Measurements from ENCODE around the gene RCAN2. TPM values are rescaled to one million over a fixed set of nuclear protein-coding genes. Genes with fewer than 3 reads are reported as not detected.

Gene RCAN2
- total RNA-seq, 1 experiment from 2014 or later = 0.05 TPM

GRCh38 chr6:46422619-46423018 is 68.6 kb downstream of the RCAN2 start:
- CTCF ChIA-PET = interaction anchor here (1.0 kb wide), 1 partner anchor 232 kb away, joined by 3 read pairs; no protein-coding TSS in a partner anchor
- BruUV-seq (replicated peaks) = no TSS peak
- TF ChIP-seq TCF7L2 (IDR thresholded peaks at IDR 0.05; ENCODE audit: low read depth, low read length) (no peak), POLR2AphosphoS5 (IDR thresholded peaks at IDR 0.05; ENCODE audit: low read depth, low read length) (no peak), REST (IDR thresholded peaks at IDR 0.05; ENCODE audit: insufficient read depth in 1 of 2, low read depth in 2 of 2, low read length in 1 of 2) (no peak)
- Histone ChIP-seq H3K36me3 (ENCODE audit: control insufficient read depth, insufficient read depth, low read length) (no peaks in the 10 kb centered on the region), H3K4me3 (ENCODE audit: low read depth in 2 of 2, low read length in 2 of 2) (no peak overlapping the region), H3K9me3 (ENCODE audit: control insufficient read depth, insufficient read depth, low read depth, low read length) (no peaks in the 10 kb centered on the region), H3K27ac (ENCODE audit: low read length) (no peak overlapping the region), H3K27me3 (ENCODE audit: control insufficient read depth, insufficient read depth, low read length) (no peaks in the 10 kb centered on the region; the same call in 1 of the 2 replicates), H3K4me1 (ENCODE audit: control insufficient read depth, insufficient read depth, low read length) (no peaks in the 10 kb centered on the region)
- POLR2A ChIA-PET = no interaction called here
- in situ Hi-C loops (cut with HindIII; ENCODE audit: low pct_unique_long_range_greater_than_20kb, low sequenced_read_pairs) = no loop called here
- no peak for ATAC-seq
- DNase-seq (ENCODE audit: low read depth, low spot score) = no peak
- intact Hi-C loops (cut with micrococcal nuclease; ENCODE audit: unreplicated experiment) = no loop called here

GRCh38 chr6:46421939-46422338 is 69.3 kb downstream of the RCAN2 start:
- BruUV-seq (replicated peaks) = no TSS peak
- no peak overlapping the region for H3K27ac ChIP-seq (ENCODE audit: low read length)
- H3K9me3 ChIP-seq (ENCODE audit: control insufficient read depth, insufficient read depth, low read depth, low read length) = no peaks in the 10 kb centered on the region
- intact Hi-C loops (cut with micrococcal nuclease; ENCODE audit: unreplicated experiment) = no loop called here
- TF ChIP-seq POLR2AphosphoS5 (IDR thresholded peaks at IDR 0.05; ENCODE audit: low read depth, low read length) (no peak), CTCF (IDR thresholded peaks at IDR 0.05) (no peak), TCF7L2 (IDR thresholded peaks at IDR 0.05; ENCODE audit: low read depth, low read length) (no peak)
- in situ Hi-C loops (cut with HindIII; ENCODE audit: low pct_unique_long_range_greater_than_20kb, low sequenced_read_pairs) = no loop called here
- POLR2A ChIA-PET = no interaction called here
- no peaks in the 10 kb centered on the region for H3K36me3 ChIP-seq (ENCODE audit: control insufficient read depth, insufficient read depth, low read length)
- CTCF ChIA-PET = interaction anchor here (1.0 kb wide), 1 partner anchor 233 kb away, joined by 3 read pairs; no protein-coding TSS in a partner anchor
- no peak for DNase-seq (ENCODE audit: low read depth, low spot score)
- no peaks in the 10 kb centered on the region; the same call in 1 of the 2 replicates for H3K27me3 ChIP-seq (ENCODE audit: control insufficient read depth, insufficient read depth, low read length)
- no peak for ATAC-seq
- no peak overlapping the region for H3K4me3 ChIP-seq (ENCODE audit: low read depth in 2 of 2, low read length in 2 of 2)
- H3K4me1 ChIP-seq (ENCODE audit: control insufficient read depth, insufficient read depth, low read length) = no peaks in the 10 kb centered on the region

- ChIA-PET CTCF (interaction anchor here (0.7 kb wide), 1 partner anchor 204 kb away, joined by 7 read pairs; no protein-coding TSS in a partner anchor), POLR2A (no interaction called here)
- DNase-seq (ENCODE audit: low read depth, low spot score) = no peak
- H3K4me3 ChIP-seq (ENCODE audit: low read depth in 2 of 2, low read length in 2 of 2) = no peak overlapping the region
- ATAC-seq = no peak
- H3K27me3 ChIP-seq (ENCODE audit: control insufficient read depth, insufficient read depth, low read length) = no peaks in the 10 kb centered on the region
- H3K27ac ChIP-seq (ENCODE audit: low read length) = no peak overlapping the region
- no peaks in the 10 kb centered on the region for H3K9me3 ChIP-seq (ENCODE audit: control insufficient read depth, insufficient read depth, low read depth, low read length)
- H3K4me1 ChIP-seq (ENCODE audit: control insufficient read depth, insufficient read depth, low read length) = no peaks in the 10 kb centered on the region
- no peak for TF ChIP-seq CTCF (IDR thresholded peaks at IDR 0.05)
- TF ChIP-seq SIN3A (IDR thresholded peaks at IDR 0.05; ENCODE audit: borderline replicate concordance, insufficient read depth, low read depth, low read length) = no peak
- no peak for TF ChIP-seq TCF7L2 (IDR thresholded peaks at IDR 0.05; ENCODE audit: low read depth, low read length)
- no peak for TF ChIP-seq REST (IDR thresholded peaks at IDR 0.05; ENCODE audit: insufficient read depth in 1 of 2, low read depth in 2 of 2, low read length in 1 of 2)
- no peak for TF ChIP-seq POLR2AphosphoS5 (IDR thresholded peaks at IDR 0.05; ENCODE audit: low read depth, low read length)
- intact Hi-C loops (cut with micrococcal nuclease; ENCODE audit: unreplicated experiment) (no loop called here), in situ Hi-C loops (cut with HindIII; ENCODE audit: low pct_unique_long_range_greater_than_20kb, low sequenced_read_pairs) (no loop called here)
- BruUV-seq (replicated peaks) = no TSS peak
- no peaks in the 10 kb centered on the region for H3K36me3 ChIP-seq (ENCODE audit: control insufficient read depth, insufficient read depth, low read length)
These were observed 70.2 kb downstream of the RCAN2 start for GRCh38 chr6:46420921-46421638.
